ENCODE measurements around the gene EBF3. TPM values are rescaled to one million over a fixed set of nuclear protein-coding genes. Genes with fewer than 3 reads are reported as not detected.

EBF3 gene
- total RNA-seq, 2 donors from 2014 or later, result 0.44 to 2.0 TPM

- peak; percentile 32 for DNase-seq
- Mint-ChIP-seq H3K27ac (no peak overlapping the region), H3K36me3 (ENCODE audit: low read depth) (peaks cover 6% of the 10 kb centered on the region), H3K4me1 (no peaks in the 10 kb centered on the region), H3K4me3 (no peak overlapping the region), H3K27me3 (ENCODE audit: insufficient read depth) (no peaks in the 10 kb centered on the region), H3K9me3 (peaks cover 9% of the 10 kb centered on the region)
- WGBS, 2 experiments (ENCODE audit: insufficient coverage in 1 of 2, insufficient read length in 1 of 2), result 94 to 96% methylated on average over 6 of the region's 6 CpGs
- Histone ChIP-seq H3K4me3 (ENCODE audit: low read length) (no peak overlapping the region), H3K4me1 (ENCODE audit: control insufficient read depth, insufficient read depth, low read length) (no peaks in the 10 kb centered on the region), H3K36me3 (ENCODE audit: control insufficient read depth, insufficient read depth, low read length) (no peaks in the 10 kb centered on the region), H3K9ac (ENCODE audit: extremely low read depth, low read length, poor library complexity, severe bottlenecking) (no peak overlapping the region), H3K9me3 (ENCODE audit: control insufficient read depth, low read length) (no peaks in the 10 kb centered on the region), H3K27me3 (ENCODE audit: control insufficient read depth, insufficient read depth, low read length, poor library complexity, severe bottlenecking) (no peaks in the 10 kb centered on the region), H3K27ac (ENCODE audit: low read depth, low read length) (no peak overlapping the region)
- no peak for TF ChIP-seq CTCF (conservative IDR thresholded peaks at IDR 0.05)
Measured at GRCh38 chr10:129793479-129793878, 170.6 kb downstream of the EBF3 start.

- Histone ChIP-seq H3K27ac (ENCODE audit: low read depth, low read length) (no peak overlapping the region), H3K36me3 (ENCODE audit: control insufficient read depth, insufficient read depth, low read length) (no peaks in the 10 kb centered on the region), H3K27me3 (ENCODE audit: control insufficient read depth, insufficient read depth, low read length, poor library complexity, severe bottlenecking) (no peaks in the 10 kb centered on the region), H3K9ac (ENCODE audit: extremely low read depth, low read length, poor library complexity, severe bottlenecking) (no peak overlapping the region), H3K9me3 (ENCODE audit: control insufficient read depth, low read length) (no peaks in the 10 kb centered on the region), H3K4me3 (ENCODE audit: low read length) (no peak overlapping the region), H3K4me1 (ENCODE audit: control insufficient read depth, insufficient read depth, low read length) (no peaks in the 10 kb centered on the region)
- peaks cover 6% of the 10 kb centered on the region for H3K36me3 Mint-ChIP-seq (ENCODE audit: low read depth)
- H3K27ac Mint-ChIP-seq, result no peak overlapping the region
- H3K4me1 Mint-ChIP-seq, result no peaks in the 10 kb centered on the region
- no peak overlapping the region for H3K4me3 Mint-ChIP-seq
- no peak for TF ChIP-seq CTCF (conservative IDR thresholded peaks at IDR 0.05)
- WGBS, 2 experiments (ENCODE audit: insufficient coverage in 1 of 2, insufficient read length in 1 of 2), result 88 to 93% methylated on average over 5 to 10 of the region's 10 CpGs
- H3K9me3 Mint-ChIP-seq, result peaks cover 9% of the 10 kb centered on the region
- DNase-seq, result peak; percentile 23
- no peaks in the 10 kb centered on the region for H3K27me3 Mint-ChIP-seq (ENCODE audit: insufficient read depth)
Measured at GRCh38 chr10:129792864-129793263, 171.2 kb downstream of the EBF3 start.

- Mint-ChIP-seq H3K4me1 (no peaks in the 10 kb centered on the region), H3K27me3 (ENCODE audit: insufficient read depth) (no peaks in the 10 kb centered on the region), H3K36me3 (ENCODE audit: low read depth) (peaks cover 9% of the 10 kb centered on the region), H3K27ac (no peak overlapping the region), H3K9me3 (peaks cover 9% of the 10 kb centered on the region), H3K4me3 (no peak overlapping the region)
- no peak overlapping the region for H3K9ac ChIP-seq (ENCODE audit: extremely low read depth, low read length, poor library complexity, severe bottlenecking)
- H3K4me3 ChIP-seq (ENCODE audit: low read length), result no peak overlapping the region
- no peak for TF ChIP-seq CTCF (conservative IDR thresholded peaks at IDR 0.05)
- no peaks in the 10 kb centered on the region for H3K4me1 ChIP-seq (ENCODE audit: control insufficient read depth, insufficient read depth, low read length)
- DNase-seq, result peak; percentile 3
- no peak overlapping the region for H3K27ac ChIP-seq (ENCODE audit: low read depth, low read length)
- H3K27me3 ChIP-seq (ENCODE audit: control insufficient read depth, insufficient read depth, low read length, poor library complexity, severe bottlenecking), result no peaks in the 10 kb centered on the region
- WGBS, 2 experiments (ENCODE audit: insufficient coverage in 1 of 2, insufficient read length in 1 of 2), result 94 to 97% methylated on average over 5 to 7 of the region's 7 CpGs
- no peaks in the 10 kb centered on the region for H3K36me3 ChIP-seq (ENCODE audit: control insufficient read depth, insufficient read depth, low read length)
- no peaks in the 10 kb centered on the region for H3K9me3 ChIP-seq (ENCODE audit: control insufficient read depth, low read length)
Measured at GRCh38 chr10:129792141-129792540, 171.9 kb downstream of the EBF3 start.
